IMR-90 (cell line): ENCODE data around the gene C21orf91. TPM values are rescaled to one million over a fixed set of nuclear protein-coding genes. Genes with fewer than 3 reads are reported as not detected.

Source experiments
- ATAC-seq: fragments of 200-7000 bp; cut with Tn5 transposase; 2 replicates; pipeline ENCODE4 v1.9.1; 2020; ENCODE audit warnings: low read depth, mild to moderate bottlenecking, moderate library complexity
- BruUV-seq: library from RNA; stranded (reverse); fragments of 400-500 nt; replicated peaks from 2 replicates; lab custom pipeline; 2021; lab: Mats Ljungman, UMichigan
- CTCF ChIA-PET: fragments of 300-600 bp; formaldehyde crosslinking; extraction: SDS; loops from one replicate; lab custom pipeline; 2021; ENCODE audit warnings: antibody characterized with exemption; lab: Yijun Ruan, JAX
- POLR2A ChIA-PET: fragments of 300-600 bp; sonication (Branson Sonifier 250); formaldehyde crosslinking; loops from one replicate; lab custom pipeline; 2022; ENCODE audit warnings: antibody characterized with exemption; ENCODE audit not compliant: unreplicated experiment; lab: Charles Lee
- DNase-seq: peaks from one replicate; pipeline ENCODE4 v3.0.0; 2013
- H2AFZ ChIP-seq: replicated peaks from 2 replicates; pipeline ENCODE3; 2013; ENCODE audit warnings: low read length, mild to moderate bottlenecking; ENCODE audit not compliant: poor library complexity
- H2AK5ac ChIP-seq: 2 replicates; pipeline ENCODE4 v1.6.1; 2013; ENCODE audit warnings: low read depth, low read length, inconsistent platforms
- H2AK9ac ChIP-seq: replicated peaks from 2 replicates; pipeline ENCODE3; 2013; ENCODE audit warnings: mild to moderate bottlenecking, low read depth, low read length, moderate library complexity; ENCODE audit not compliant: poor library complexity
- H2BK120ac ChIP-seq: 2 replicates; pipeline ENCODE4 v1.6.1; 2013; ENCODE audit warnings: low read depth, low read length, inconsistent platforms
- H2BK15ac ChIP-seq: 3 replicates; pipeline ENCODE4 v1.6.1; 2013; ENCODE audit warnings: low read depth, low read length, inconsistent platforms
- H2BK20ac ChIP-seq: 2 replicates; pipeline ENCODE4 v1.6.1; 2013; ENCODE audit warnings: low read depth, mild to moderate bottlenecking, inconsistent platforms, low read length, moderate library complexity
- H2BK5ac ChIP-seq: 2 replicates; pipeline ENCODE4 v1.6.1; 2013; ENCODE audit warnings: mild to moderate bottlenecking, low read depth, low read length, inconsistent platforms; ENCODE audit not compliant: poor library complexity, severe bottlenecking
- H3K14ac ChIP-seq: replicated peaks from 2 replicates; pipeline ENCODE4 v1.6.1; 2013; ENCODE audit warnings: low read depth, low read length, inconsistent platforms
- H3K18ac ChIP-seq: 2 replicates; pipeline ENCODE4 v1.6.1; 2013; ENCODE audit warnings: low read depth, low read length, control low read depth
- H3K23ac ChIP-seq: 2 replicates; pipeline ENCODE4 v1.6.1; 2013; ENCODE audit warnings: low read depth, low read length, inconsistent platforms
- H3K27ac ChIP-seq: 2 replicates; pipeline ENCODE4 v1.5.1; 2013; ENCODE audit warnings: mild to moderate bottlenecking, control low read depth, low read length; ENCODE audit not compliant: insufficient read depth
- H3K27me3 ChIP-seq: 2 replicates; pipeline ENCODE4 v1.6.1; 2013; ENCODE audit warnings: low read length; ENCODE audit not compliant: control insufficient read depth, insufficient read depth
- H3K36me3 ChIP-seq: 2 replicates; pipeline ENCODE4 v1.6.1; 2013; ENCODE audit warnings: low read length, mixed read lengths; ENCODE audit not compliant: control insufficient read depth, insufficient read depth
- H3K4ac ChIP-seq: 2 replicates; pipeline ENCODE4 v1.6.1; 2013; ENCODE audit warnings: low read depth, low read length, inconsistent platforms
- H3K4me1 ChIP-seq: 2 replicates; pipeline ENCODE4 v1.6.1; 2013; ENCODE audit warnings: low read length, mixed read lengths; ENCODE audit not compliant: control insufficient read depth, insufficient read depth
- H3K4me2 ChIP-seq: 2 replicates; pipeline ENCODE4 v1.6.1; 2013; ENCODE audit warnings: low read depth, mild to moderate bottlenecking, control low read depth, low read length, moderate library complexity
- H3K4me3 ChIP-seq: 2 replicates; pipeline ENCODE4 v1.5.1; 2013; ENCODE audit warnings: low read depth, mild to moderate bottlenecking, control low read depth, low read length, moderate library complexity; ENCODE audit not compliant: insufficient read depth
- H3K56ac ChIP-seq: 2 replicates; pipeline ENCODE4 v1.6.1; 2013; ENCODE audit warnings: low read length, inconsistent platforms; ENCODE audit not compliant: insufficient read depth; ENCODE audit errors: extremely low read depth
- H3K79me1 ChIP-seq, 2 experiments: 2 replicates each; pipeline ENCODE4 v1.6.1; 2013; ENCODE audit warnings: low read length in 2 of 2, inconsistent platforms in 1 of 2, low read depth in 1 of 2
- H3K9ac ChIP-seq: 2 replicates; pipeline ENCODE4 v1.6.1; 2013; ENCODE audit warnings: low read depth, low read length, control low read depth
- H3K9me1 ChIP-seq: 2 replicates; pipeline ENCODE4 v1.6.1; 2013; ENCODE audit warnings: low read length, inconsistent platforms; ENCODE audit not compliant: insufficient read depth
- H3K9me3 ChIP-seq: 2 replicates; pipeline ENCODE4 v1.6.1; 2013; ENCODE audit warnings: low read length; ENCODE audit not compliant: control insufficient read depth, insufficient read depth
- H4K20me1 ChIP-seq: 2 replicates; pipeline ENCODE4 v1.6.1; 2013; ENCODE audit warnings: low read length, inconsistent platforms; ENCODE audit not compliant: insufficient read depth
- H4K5ac ChIP-seq: 2 replicates; pipeline ENCODE4 v1.6.1; 2013; ENCODE audit warnings: mild to moderate bottlenecking, low read depth, low read length, control low read depth
- H4K8ac ChIP-seq, 2 experiments: 2 replicates each; pipeline ENCODE4 v1.6.1; 2013; ENCODE audit warnings: low read depth in 2 of 2, low read length in 2 of 2, control low read depth in 1 of 2, inconsistent platforms in 1 of 2
- H4K91ac ChIP-seq: 2 replicates; pipeline ENCODE4 v1.6.1; 2013; ENCODE audit warnings: low read depth, low read length, inconsistent platforms; ENCODE audit not compliant: insufficient read depth
- BHLHE40 ChIP-seq: fragments of 150-350 bp; IDR thresholded peaks from 2 replicates; pipeline ENCODE4 v1.6.1; 2016; ENCODE audit warnings: mild to moderate bottlenecking, low read depth, low read length
- CEBPB ChIP-seq: IDR thresholded peaks from 2 replicates; pipeline ENCODE4 v1.6.1; 2012; ENCODE audit warnings: low read depth, low read length, improper control_type of control experiment
- CHD1 ChIP-seq: IDR thresholded peaks from 2 replicates; pipeline ENCODE4 v1.6.1; 2012; ENCODE audit warnings: low read depth, low read length, improper control_type of control experiment
- ELK1 ChIP-seq: fragments of 150-350 bp; IDR thresholded peaks from 2 replicates; pipeline ENCODE4 v1.6.1; 2016; ENCODE audit warnings: low read depth, mild to moderate bottlenecking, low read length, moderate library complexity, borderline replicate concordance
- FOS ChIP-seq: fragments of 150-350 bp; IDR thresholded peaks from 2 replicates; pipeline ENCODE4 v1.6.1; 2016; ENCODE audit warnings: low read depth, low read length
- MAFK ChIP-seq: IDR thresholded peaks from 2 replicates; pipeline ENCODE4 v1.6.1; 2012; ENCODE audit warnings: low read depth, low read length, improper control_type of control experiment
- MAZ ChIP-seq: IDR thresholded peaks from 2 replicates; pipeline ENCODE4 v1.6.1; 2012; ENCODE audit warnings: low read depth, mild to moderate bottlenecking, low read length, improper control_type of control experiment, moderate library complexity, borderline replicate concordance
- MXI1 ChIP-seq: IDR thresholded peaks from 2 replicates; pipeline ENCODE4 v1.6.1; 2012; ENCODE audit warnings: low read depth, mild to moderate bottlenecking, low read length, moderate library complexity, borderline replicate concordance
- NFE2L2 ChIP-seq: fragments of 150-350 bp; IDR thresholded peaks from 2 replicates; pipeline ENCODE4 v1.6.1; 2016; ENCODE audit warnings: low read depth, mild to moderate bottlenecking, low read length
- POLR2A ChIP-seq: IDR thresholded peaks from 2 replicates; pipeline ENCODE4 v1.6.1; 2012; ENCODE audit warnings: mild to moderate bottlenecking, low read depth, low read length
- RAD21 ChIP-seq: IDR thresholded peaks from 2 replicates; pipeline ENCODE4 v1.6.1; 2012; ENCODE audit warnings: low read length, improper control_type of control experiment
- RCOR1 ChIP-seq: IDR thresholded peaks from 2 replicates; pipeline ENCODE4 v1.6.1; 2012; ENCODE audit warnings: mild to moderate bottlenecking, low read length, improper control_type of control experiment; ENCODE audit not compliant: insufficient replicate concordance
- RFX5 ChIP-seq: IDR thresholded peaks from 2 replicates; pipeline ENCODE4 v1.8.0; 2012; ENCODE audit warnings: low read depth, mild to moderate bottlenecking, low read length, moderate library complexity
- SMC3 ChIP-seq: fragments of 150-350 bp; IDR thresholded peaks from 2 replicates; pipeline ENCODE4 v1.6.1; 2016; ENCODE audit warnings: low read depth, mild to moderate bottlenecking, antibody characterized with exemption, low read length, moderate library complexity
- WGBS, 2 experiments: methylation state at CpG; one replicate each; pipeline versions ENCODE4 v1.1.5 to v1.1.7; 2013; ENCODE audit warnings: missing lambda C conversion rate in 2 of 2; ENCODE audit not compliant: insufficient read length in 1 of 2; ENCODE audit errors: extremely low coverage in 2 of 2; 5-methylcytosine and 5-hydroxymethylcytosine counted together
- dilution Hi-C: fragments of 300-500 bp; cut with HindIII; formaldehyde crosslinking; loops from one replicate; pipeline ENCODE4 v1.14.3; 2018; ENCODE audit warnings: low sequenced_read_pairs; ENCODE audit not compliant: unreplicated experiment
- in situ Hi-C: fragments of 300-500 bp; cut with MboI; formaldehyde crosslinking; loops from 3 replicates; pipeline ENCODE4 v1.14.3; 2019; ENCODE audit warnings: low sequenced_read_pairs, inconsistent platforms, mixed read lengths
- intact Hi-C: fragments of 100-400 bp; cut with micrococcal nuclease; formaldehyde crosslinking; loops from 2 replicates; pipeline ENCODE4 v1.10.0; 2022
- polyA plus RNA-seq, 3 experiments: library from polyadenylated mRNA; depleted of rRNA; stranded (reverse); fragments of >200 nt; gene quantifications; 2 replicates each; pipeline ENCODE4 v1.2.3, GENCODE V29; 2012; ENCODE audit warnings: low replicate concordance in 1 of 3
- total RNA-seq: library from RNA; depleted of rRNA; stranded (reverse); fragments of >200 nt; gene quantifications from 2 replicates; pipeline ENCODE4 v1.2.3, GENCODE V29; 2012
- TF ChIP-seq, protein P1 (sequence below): fragments of 150-350 bp; IDR thresholded peaks from 2 replicates; pipeline ENCODE4 v1.6.1; 2017; ENCODE audit warnings: mild to moderate bottlenecking, antibody characterized with exemption, low read length, low read depth
- TF ChIP-seq, protein P2 (sequence below): conservative IDR thresholded peaks from 2 replicates; pipeline ENCODE4 v1.5.1; 2012; ENCODE audit warnings: mild to moderate bottlenecking, low read depth, low read length, improper control_type of control experiment

C21orf91 gene
- total and polyA plus RNA-seq, 2 of the 4 experiments (the other 2 are of a cell fraction) = 3.7 to 9.3 TPM

GRCh38 chr21:17759511-17760178 lies 59.5 kb downstream of the C21orf91 start:
- Histone ChIP-seq H3K4me1 (no peaks in the 10 kb centered on the region), H4K91ac (no peak overlapping the region), H4K5ac (no peak overlapping the region), H3K9me3 (no peaks in the 10 kb centered on the region), H3K23ac (no peak overlapping the region), H3K14ac (no peak overlapping the region), H3K36me3 (no peaks in the 10 kb centered on the region), H2AK5ac (no peak overlapping the region), H3K27me3 (no peaks in the 10 kb centered on the region), H4K20me1 (no peaks in the 10 kb centered on the region), H2AK9ac (no peak overlapping the region), H3K79me1 (no peaks in the 10 kb centered on the region), H3K4me3 (no peak overlapping the region), H3K9ac (no peak overlapping the region), H3K4ac (no peak overlapping the region), H3K4me2 (no peak overlapping the region), H4K8ac (no peak overlapping the region), H3K9me1 (no peaks in the 10 kb centered on the region), H3K56ac (no peak overlapping the region), H3K27ac (no peak overlapping the region), H2BK20ac (no peak overlapping the region), H2AFZ (no peak overlapping the region), H2BK15ac (no peak overlapping the region), H2BK120ac (no peak overlapping the region), H3K18ac (no peak overlapping the region), H2BK5ac (no peak overlapping the region)
- in situ Hi-C loops = no loop called here
- ATAC-seq = no peak
- dilution Hi-C loops = no loop called here
- TF ChIP-seq ELK1 (no peak), BHLHE40 (no peak), CHD1 (no peak), CEBPB (no peak), RCOR1 (no peak), MAFK (no peak), POLR2A (no peak), NFE2L2 (no peak), MXI1 (no peak), FOS (no peak), RFX5 (no peak), RAD21 (no peak), SMC3 (no peak), MAZ (no peak)
- TF ChIP-seq, protein P1, sequence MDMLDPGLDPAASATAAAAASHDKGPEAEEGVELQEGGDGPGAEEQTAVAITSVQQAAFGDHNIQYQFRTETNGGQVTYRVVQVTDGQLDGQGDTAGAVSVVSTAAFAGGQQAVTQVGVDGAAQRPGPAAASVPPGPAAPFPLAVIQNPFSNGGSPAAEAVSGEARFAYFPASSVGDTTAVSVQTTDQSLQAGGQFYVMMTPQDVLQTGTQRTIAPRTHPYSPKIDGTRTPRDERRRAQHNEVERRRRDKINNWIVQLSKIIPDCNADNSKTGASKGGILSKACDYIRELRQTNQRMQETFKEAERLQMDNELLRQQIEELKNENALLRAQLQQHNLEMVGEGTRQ = no peak
- TF ChIP-seq, protein P2, sequence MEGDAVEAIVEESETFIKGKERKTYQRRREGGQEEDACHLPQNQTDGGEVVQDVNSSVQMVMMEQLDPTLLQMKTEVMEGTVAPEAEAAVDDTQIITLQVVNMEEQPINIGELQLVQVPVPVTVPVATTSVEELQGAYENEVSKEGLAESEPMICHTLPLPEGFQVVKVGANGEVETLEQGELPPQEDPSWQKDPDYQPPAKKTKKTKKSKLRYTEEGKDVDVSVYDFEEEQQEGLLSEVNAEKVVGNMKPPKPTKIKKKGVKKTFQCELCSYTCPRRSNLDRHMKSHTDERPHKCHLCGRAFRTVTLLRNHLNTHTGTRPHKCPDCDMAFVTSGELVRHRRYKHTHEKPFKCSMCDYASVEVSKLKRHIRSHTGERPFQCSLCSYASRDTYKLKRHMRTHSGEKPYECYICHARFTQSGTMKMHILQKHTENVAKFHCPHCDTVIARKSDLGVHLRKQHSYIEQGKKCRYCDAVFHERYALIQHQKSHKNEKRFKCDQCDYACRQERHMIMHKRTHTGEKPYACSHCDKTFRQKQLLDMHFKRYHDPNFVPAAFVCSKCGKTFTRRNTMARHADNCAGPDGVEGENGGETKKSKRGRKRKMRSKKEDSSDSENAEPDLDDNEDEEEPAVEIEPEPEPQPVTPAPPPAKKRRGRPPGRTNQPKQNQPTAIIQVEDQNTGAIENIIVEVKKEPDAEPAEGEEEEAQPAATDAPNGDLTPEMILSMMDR = no peak
- POLR2A ChIA-PET = no interaction called here
- WGBS, 2 experiments = no CpG with 5 or more reads among the region's 4 CpGs
- intact Hi-C loops = no loop called here
- no TSS peak for BruUV-seq
- CTCF ChIA-PET = interaction anchor here (0.5 to 1.6 kb wide), 2 partner anchors 12 to 28 kb away, joined by 3 to 4 read pairs; no protein-coding TSS in a partner anchor
- no peak for DNase-seq
